SK-N-SH treated with all-trans-retinoic acid at 6 μM for 48 hours (cell line): ENCODE data around the gene FBXO17.

Experiments
- ATAC-seq: fragments of 200-7000 bp; cut with Tn5 transposase; 3 replicates; pipeline ENCODE4 v1.9.1; 2020; ENCODE audit warnings: mild to moderate bottlenecking, moderate library complexity
- ARNTL ChIP-seq: fragments of 450-650 bp; formaldehyde crosslinking; IDR thresholded peaks from 2 replicates; pipeline ENCODE4 v1.5.0; 2020; ENCODE audit warnings: low read depth, mild to moderate bottlenecking, moderate library complexity, borderline replicate concordance
- CREB5 ChIP-seq: fragments of 250-450 bp; sonication (Bioruptor Pico); IDR thresholded peaks from 2 replicates; pipeline ENCODE4 v1.5.1; 2020; ENCODE audit warnings: low read depth, mild to moderate bottlenecking, moderate library complexity
- CSDC2 ChIP-seq: fragments of 250-450 bp; sonication (Bioruptor Pico); IDR thresholded peaks from 2 replicates; pipeline ENCODE4 v1.5.0; 2020; ENCODE audit warnings: mild to moderate bottlenecking, moderate library complexity
- CSRNP3 ChIP-seq: fragments of 250-450 bp; sonication (Bioruptor Pico); IDR thresholded peaks from 2 replicates; pipeline ENCODE4 v1.5.1; 2021; ENCODE audit warnings: mild to moderate bottlenecking, moderate library complexity
- ESRRG ChIP-seq: fragments of 250-450 bp; sonication (Bioruptor Pico); IDR thresholded peaks from 2 replicates; pipeline ENCODE4 v1.6.1; 2021; ENCODE audit warnings: mild to moderate bottlenecking
- GLIS3 ChIP-seq: fragments of 250-450 bp; sonication (Bioruptor Pico); IDR thresholded peaks from 2 replicates; pipeline ENCODE4 v1.5.0; 2020; ENCODE audit warnings: mild to moderate bottlenecking, moderate library complexity
- PATZ1 ChIP-seq: fragments of 250-450 bp; sonication (Bioruptor Pico); IDR thresholded peaks from 2 replicates; pipeline ENCODE4 v1.8.0; 2020; ENCODE audit warnings: mild to moderate bottlenecking, moderate library complexity, borderline replicate concordance
- POU6F1 ChIP-seq: fragments of 250-450 bp; sonication (Bioruptor Pico); IDR thresholded peaks from 2 replicates; pipeline ENCODE4 v1.8.0; 2021; ENCODE audit warnings: low read depth, mild to moderate bottlenecking, moderate library complexity, borderline replicate concordance
- PPARA ChIP-seq: fragments of 250-450 bp; sonication (Bioruptor Pico); IDR thresholded peaks from 2 replicates; pipeline ENCODE4 v1.5.0; 2020; ENCODE audit warnings: mild to moderate bottlenecking, borderline replicate concordance
- RARB ChIP-seq: fragments of 250-450 bp; sonication (Bioruptor Pico); IDR thresholded peaks from 2 replicates; pipeline ENCODE4 v1.8.0; 2021; ENCODE audit warnings: mild to moderate bottlenecking, moderate library complexity
- SNAI2 ChIP-seq: fragments of 250-450 bp; sonication (Bioruptor Pico); IDR thresholded peaks from 2 replicates; pipeline ENCODE4 v1.5.0; 2020; ENCODE audit warnings: mild to moderate bottlenecking, moderate library complexity
- TCF4 ChIP-seq: fragments of 250-450 bp; sonication (Bioruptor Pico); IDR thresholded peaks from 2 replicates; pipeline ENCODE4 v1.8.0; 2021; ENCODE audit warnings: mild to moderate bottlenecking, moderate library complexity, borderline replicate concordance
- TOX ChIP-seq: fragments of 250-450 bp; sonication (Bioruptor Pico); IDR thresholded peaks from 2 replicates; pipeline ENCODE4 v1.8.0; 2021; ENCODE audit warnings: mild to moderate bottlenecking, moderate library complexity, borderline replicate concordance
- TSHZ2 ChIP-seq: fragments of 250-450 bp; sonication (Bioruptor Pico); IDR thresholded peaks from 2 replicates; pipeline ENCODE4 v1.5.0; 2020; ENCODE audit warnings: mild to moderate bottlenecking, moderate library complexity
- ZC3H10 ChIP-seq: fragments of 250-450 bp; sonication (Bioruptor Pico); IDR thresholded peaks from 2 replicates; pipeline ENCODE4 v1.5.1; 2021; ENCODE audit warnings: mild to moderate bottlenecking, moderate library complexity
- ZFP3 ChIP-seq: fragments of 250-450 bp; sonication (Bioruptor Pico); IDR thresholded peaks from 2 replicates; pipeline ENCODE4 v1.5.0; 2020; ENCODE audit warnings: mild to moderate bottlenecking, moderate library complexity
- ZFP30 ChIP-seq: fragments of 450-650 bp; formaldehyde crosslinking; IDR thresholded peaks from 2 replicates; pipeline ENCODE4 v1.5.0; 2022; ENCODE audit warnings: mild to moderate bottlenecking, moderate library complexity
- ZNF565 ChIP-seq: fragments of 450-650 bp; formaldehyde crosslinking; conservative IDR thresholded peaks from 2 replicates; pipeline ENCODE4 v1.5.0; 2020; ENCODE audit warnings: low read depth, mild to moderate bottlenecking, moderate library complexity
- ZNF8 ChIP-seq: fragments of 450-650 bp; formaldehyde crosslinking; IDR thresholded peaks from 2 replicates; pipeline ENCODE4 v1.5.0; 2020; ENCODE audit warnings: mild to moderate bottlenecking, moderate library complexity

FBXO17 gene

GRCh38 chr19:38932425-38933179 lies 42.9 kb downstream of the FBXO17 start:
- TF ChIP-seq CSDC2 (no peak), ARNTL (CRISPR knock-in tag) (no peak), ZNF8 (CRISPR knock-in tag) (no peak), TSHZ2 (no peak), ZC3H10 (no peak), RARB (CRISPR knock-in tag) (no peak), ZFP30 (CRISPR knock-in tag) (no peak), GLIS3 (CRISPR knock-in tag) (no peak), SNAI2 (CRISPR knock-in tag) (no peak), TCF4 (CRISPR knock-in tag) (no peak), TOX (no peak), ZNF565 (CRISPR knock-in tag) (no peak), CSRNP3 (CRISPR knock-in tag) (no peak), POU6F1 (CRISPR knock-in tag) (no peak), PATZ1 (no peak), ZFP3 (CRISPR knock-in tag) (no peak), ESRRG (no peak)
- ATAC-seq: no peak

GRCh38 chr19:38931521-38931793 lies 44.1 kb downstream of the FBXO17 start:
- ATAC-seq: no peak
- no peak for TF ChIP-seq CSRNP3 (CRISPR knock-in tag)
- no peak for TF ChIP-seq TOX
- TF ChIP-seq ZNF565 (CRISPR knock-in tag): no peak
- no peak for TF ChIP-seq ESRRG
- no peak for TF ChIP-seq POU6F1 (CRISPR knock-in tag)
- TF ChIP-seq PPARA (CRISPR knock-in tag): no peak
- no peak for TF ChIP-seq TSHZ2
- no peak for TF ChIP-seq PATZ1
- TF ChIP-seq ZC3H10: no peak
- no peak for TF ChIP-seq ZFP30 (CRISPR knock-in tag)
- no peak for TF ChIP-seq CREB5 (CRISPR knock-in tag)
- no peak for TF ChIP-seq TCF4 (CRISPR knock-in tag)
